Measurements from ENCODE around the gene IFITM10. TPM values are rescaled to one million over a fixed set of nuclear protein-coding genes. Genes with fewer than 3 reads are reported as not detected.

Gene IFITM10
- total RNA-seq, 1 experiment from 2014 or later = 2.0 TPM

DNA sequence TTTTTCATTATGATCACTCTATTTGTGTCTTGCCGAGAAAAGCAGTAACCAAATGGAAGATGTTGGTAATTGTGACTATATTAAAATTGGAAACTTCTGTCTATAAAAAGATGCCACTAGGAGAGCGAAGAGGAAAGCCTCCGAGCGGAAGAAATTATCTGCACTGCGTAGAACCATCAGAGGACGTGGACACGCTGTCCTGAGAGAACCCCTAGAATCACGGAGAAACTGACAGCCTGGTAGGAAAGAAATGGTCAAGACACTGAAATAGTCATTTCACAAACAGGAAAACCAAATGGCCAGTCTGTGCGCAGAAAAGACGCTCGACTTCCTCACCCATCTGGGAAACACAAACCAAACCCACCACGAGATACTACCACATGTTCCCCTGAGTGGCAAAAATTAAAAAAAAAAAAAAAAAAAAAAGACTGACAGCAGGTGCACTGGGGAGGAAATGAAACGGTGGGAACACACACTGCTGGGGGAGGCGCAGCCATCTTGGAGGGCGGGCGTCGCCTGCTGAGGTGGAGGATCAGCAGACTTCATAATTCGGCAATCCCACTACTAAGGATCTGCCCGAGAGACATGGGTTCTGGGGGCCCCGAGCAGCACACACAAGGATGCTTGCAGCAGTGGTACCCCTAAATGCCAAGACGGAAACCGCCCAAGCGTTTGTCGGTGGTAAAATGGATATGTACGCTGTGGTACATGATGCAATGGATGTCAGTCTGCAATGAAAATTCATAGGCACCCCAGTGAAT, 21.3 kb downstream of the IFITM10 start:
- POLR2A ChIA-PET = no interaction called here
- Mint-ChIP-seq H3K27ac (ENCODE audit: low read depth, unreplicated experiment) (no peak overlapping the region), H3K4me3 (ENCODE audit: unreplicated experiment) (no peak overlapping the region), H3K9me3 (ENCODE audit: unreplicated experiment) (peaks cover 10% of the 10 kb centered on the region), H3K27me3 (ENCODE audit: insufficient read depth, unreplicated experiment) (peaks cover 78% of the 10 kb centered on the region), H3K4me1 (ENCODE audit: insufficient read depth, unreplicated experiment) (peaks cover 6% of the 10 kb centered on the region), H3K36me3 (ENCODE audit: insufficient read depth, unreplicated experiment) (no peaks in the 10 kb centered on the region)
- TF ChIP-seq, protein P1, sequence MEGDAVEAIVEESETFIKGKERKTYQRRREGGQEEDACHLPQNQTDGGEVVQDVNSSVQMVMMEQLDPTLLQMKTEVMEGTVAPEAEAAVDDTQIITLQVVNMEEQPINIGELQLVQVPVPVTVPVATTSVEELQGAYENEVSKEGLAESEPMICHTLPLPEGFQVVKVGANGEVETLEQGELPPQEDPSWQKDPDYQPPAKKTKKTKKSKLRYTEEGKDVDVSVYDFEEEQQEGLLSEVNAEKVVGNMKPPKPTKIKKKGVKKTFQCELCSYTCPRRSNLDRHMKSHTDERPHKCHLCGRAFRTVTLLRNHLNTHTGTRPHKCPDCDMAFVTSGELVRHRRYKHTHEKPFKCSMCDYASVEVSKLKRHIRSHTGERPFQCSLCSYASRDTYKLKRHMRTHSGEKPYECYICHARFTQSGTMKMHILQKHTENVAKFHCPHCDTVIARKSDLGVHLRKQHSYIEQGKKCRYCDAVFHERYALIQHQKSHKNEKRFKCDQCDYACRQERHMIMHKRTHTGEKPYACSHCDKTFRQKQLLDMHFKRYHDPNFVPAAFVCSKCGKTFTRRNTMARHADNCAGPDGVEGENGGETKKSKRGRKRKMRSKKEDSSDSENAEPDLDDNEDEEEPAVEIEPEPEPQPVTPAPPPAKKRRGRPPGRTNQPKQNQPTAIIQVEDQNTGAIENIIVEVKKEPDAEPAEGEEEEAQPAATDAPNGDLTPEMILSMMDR (IDR thresholded peaks at IDR 0.05; ENCODE audit: unreplicated experiment) = no peak
- no TSS peak for BruUV-seq (replicated peaks)
- CTCF ChIA-PET = no interaction called here
- DNase-seq (ENCODE audit: unreplicated experiment) = no peak
- intact Hi-C loops (cut with micrococcal nuclease) = no loop called here

DNA sequence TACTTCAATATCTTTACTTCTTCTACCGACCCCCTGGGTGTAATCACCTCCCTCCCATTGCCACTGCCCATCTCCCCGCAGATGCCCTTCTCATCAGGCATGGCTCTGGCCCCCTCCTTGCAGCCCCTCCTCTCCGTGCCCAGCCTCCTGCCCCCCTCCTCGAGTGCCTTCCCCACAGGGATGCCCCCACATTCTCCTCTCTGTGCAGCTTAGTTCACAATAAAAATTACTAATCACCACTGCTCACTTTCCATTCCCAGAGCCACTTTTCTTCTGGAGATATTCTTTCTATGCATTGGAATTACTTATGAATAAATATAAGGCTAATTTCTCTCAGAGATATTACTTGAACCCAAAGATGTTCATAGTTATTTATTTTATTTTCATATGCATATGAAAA, 22.1 kb downstream of the IFITM10 start:
- Mint-ChIP-seq H3K27me3 (ENCODE audit: insufficient read depth, unreplicated experiment) (peaks cover 78% of the 10 kb centered on the region), H3K27ac (ENCODE audit: low read depth, unreplicated experiment) (no peak overlapping the region), H3K4me1 (ENCODE audit: insufficient read depth, unreplicated experiment) (peaks cover under 1% of the 10 kb centered on the region), H3K4me3 (ENCODE audit: unreplicated experiment) (no peak overlapping the region), H3K9me3 (ENCODE audit: unreplicated experiment) (peaks cover 10% of the 10 kb centered on the region), H3K36me3 (ENCODE audit: insufficient read depth, unreplicated experiment) (no peaks in the 10 kb centered on the region)
- ChIA-PET CTCF (no interaction called here), POLR2A (no interaction called here)
- no TSS peak for BruUV-seq (replicated peaks)
- intact Hi-C loops (cut with micrococcal nuclease) = no loop called here
- DNase-seq (ENCODE audit: unreplicated experiment) = no peak
- TF ChIP-seq, protein P1 (IDR thresholded peaks at IDR 0.05; ENCODE audit: unreplicated experiment) = no peak

DNA sequence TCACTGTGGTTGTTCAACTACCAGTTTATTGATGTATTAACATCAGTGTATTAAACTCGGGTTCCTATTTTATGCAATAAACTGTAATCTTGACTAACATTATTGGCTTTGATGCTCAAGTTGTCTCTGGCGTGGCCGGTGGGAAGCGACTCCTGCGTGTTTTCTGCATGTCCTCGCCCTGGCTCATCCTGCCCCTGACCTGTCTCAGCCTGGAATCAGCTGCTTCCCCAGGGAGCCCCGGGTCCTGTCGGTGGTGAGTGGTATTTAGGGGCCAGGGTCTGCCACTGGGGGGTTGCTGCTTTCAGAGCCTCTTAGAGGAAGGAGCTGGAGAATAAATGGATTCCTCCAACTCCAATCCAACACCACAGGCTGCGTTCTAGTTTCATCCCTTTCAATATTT, 22.5 kb downstream of the IFITM10 start:
- CTCF ChIA-PET = no interaction called here
- POLR2A ChIA-PET = interaction anchor here (2.0 kb wide), 1 partner anchor 9 kb away, joined by 7 read pairs; no protein-coding TSS in a partner anchor

DNA sequence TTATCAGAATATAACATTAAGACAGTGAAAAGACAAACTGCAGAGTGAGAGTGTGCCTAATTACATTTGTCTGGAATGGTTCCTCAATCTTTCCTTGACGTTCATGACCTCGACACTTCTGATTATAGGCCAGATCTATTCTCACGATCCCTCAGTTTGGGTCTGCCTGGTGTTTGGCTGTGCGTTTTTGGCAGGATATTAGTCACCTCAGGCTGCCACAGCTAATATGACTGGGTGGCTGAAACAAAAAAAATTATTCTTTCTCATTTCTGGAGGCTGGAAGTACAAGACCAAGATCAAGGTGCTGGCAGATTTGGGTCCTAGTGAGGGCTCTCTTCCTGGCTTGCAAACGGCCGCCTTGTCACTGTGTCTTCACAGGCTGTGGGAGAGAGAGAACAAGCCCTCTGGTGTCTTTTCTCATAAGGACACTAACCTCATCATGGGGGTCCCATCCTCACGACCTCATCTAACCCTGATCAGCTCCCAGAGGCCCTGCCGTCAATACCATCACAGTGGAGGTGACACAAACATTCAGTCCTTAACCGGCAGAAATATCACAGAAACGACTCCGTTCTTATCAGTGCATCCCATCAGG, 23.2 kb downstream of the IFITM10 start:
- H3K9me3 Mint-ChIP-seq (ENCODE audit: unreplicated experiment) = peaks cover 10% of the 10 kb centered on the region
- no peak overlapping the region for H3K27ac Mint-ChIP-seq (ENCODE audit: low read depth, unreplicated experiment)
- intact Hi-C loops (cut with micrococcal nuclease) = no loop called here
- peaks cover 80% of the 10 kb centered on the region for H3K27me3 Mint-ChIP-seq (ENCODE audit: insufficient read depth, unreplicated experiment)
- TF ChIP-seq, protein P1 (IDR thresholded peaks at IDR 0.05; ENCODE audit: unreplicated experiment) = no peak
- ChIA-PET CTCF (interaction anchor here (0.6 kb wide), 1 partner anchor 105 kb away, joined by 3 read pairs; no protein-coding TSS in a partner anchor), POLR2A (interaction anchor here (0.5 to 2.0 kb wide), 2 partner anchors 10 to 514 kb away, joined by 3 to 7 read pairs; no protein-coding TSS in a partner anchor)
- no peak overlapping the region for H3K4me3 Mint-ChIP-seq (ENCODE audit: unreplicated experiment)
- H3K36me3 Mint-ChIP-seq (ENCODE audit: insufficient read depth, unreplicated experiment) = no peaks in the 10 kb centered on the region
- BruUV-seq (replicated peaks) = no TSS peak
- no peak for DNase-seq (ENCODE audit: unreplicated experiment)
- no peaks in the 10 kb centered on the region for H3K4me1 Mint-ChIP-seq (ENCODE audit: insufficient read depth, unreplicated experiment)

More for the DNA sequence above, 22.5 kb downstream of the IFITM10 start:
- Mint-ChIP-seq H3K27ac (ENCODE audit: low read depth, unreplicated experiment) (no peak overlapping the region), H3K36me3 (ENCODE audit: insufficient read depth, unreplicated experiment) (no peaks in the 10 kb centered on the region), H3K27me3 (ENCODE audit: insufficient read depth, unreplicated experiment) (peaks cover 78% of the 10 kb centered on the region), H3K4me3 (ENCODE audit: unreplicated experiment) (no peak overlapping the region), H3K4me1 (ENCODE audit: insufficient read depth, unreplicated experiment) (no peaks in the 10 kb centered on the region), H3K9me3 (ENCODE audit: unreplicated experiment) (peaks cover 10% of the 10 kb centered on the region)
- DNase-seq (ENCODE audit: unreplicated experiment) = no peak
- TF ChIP-seq, protein P1 (IDR thresholded peaks at IDR 0.05; ENCODE audit: unreplicated experiment) = no peak
- no TSS peak for BruUV-seq (replicated peaks)
- intact Hi-C loops (cut with micrococcal nuclease) = no loop called here
